HG03108 (cell line): ENCODE measurements around the gene PLPP2.

Experiments
- ATAC-seq: cut with Tn5 transposase; IDR thresholded peaks from one replicate; pipeline ENCODE4 v1.9.1; 2021; ENCODE audit warnings: moderate library complexity; ENCODE audit not compliant: unreplicated experiment

PLPP2 gene

GRCh38 chr19:315811-316210 is 24.6 kb upstream of the PLPP2 start:
- no peak for ATAC-seq

DNA sequence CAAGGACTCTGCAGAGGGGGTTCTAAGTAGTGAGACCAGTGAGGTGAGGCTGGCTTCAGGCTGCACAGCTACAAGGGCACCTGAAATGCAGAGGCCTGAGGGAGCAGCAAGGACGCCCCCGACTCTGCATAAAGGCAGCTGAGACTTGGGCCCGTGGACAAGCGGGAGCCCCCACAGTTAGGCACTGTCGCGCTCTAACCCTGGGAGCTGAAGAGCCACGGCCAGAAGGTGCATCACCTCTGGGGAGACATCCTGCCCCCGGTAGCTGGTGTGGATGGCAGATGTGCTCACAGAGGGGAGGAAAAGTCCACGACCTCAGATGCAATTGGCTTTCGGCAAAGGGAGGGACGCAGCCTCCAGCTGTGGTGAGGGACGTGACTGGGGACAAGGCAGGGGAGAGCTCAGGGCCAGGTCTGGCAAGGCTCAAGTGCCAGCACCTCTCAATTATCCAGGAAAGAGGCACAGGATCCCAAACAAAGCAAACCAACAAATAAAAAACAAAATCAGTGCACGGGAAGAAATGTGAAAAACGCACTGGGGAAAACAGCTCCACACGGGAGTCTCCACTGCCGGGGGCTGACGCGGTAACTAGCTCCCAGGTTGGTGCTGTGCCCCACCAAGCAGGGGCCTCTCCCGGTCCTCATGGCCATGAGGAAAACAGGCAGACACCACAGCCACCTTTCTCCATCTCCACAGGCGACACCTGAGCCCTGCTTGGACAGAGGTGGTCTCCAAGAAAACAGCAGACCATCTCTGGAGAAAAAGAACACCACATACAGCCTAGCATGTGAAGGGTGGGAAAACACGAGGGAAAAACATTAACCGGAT is 23.0 kb upstream of the PLPP2 start:
- ATAC-seq = no peak

DNA sequence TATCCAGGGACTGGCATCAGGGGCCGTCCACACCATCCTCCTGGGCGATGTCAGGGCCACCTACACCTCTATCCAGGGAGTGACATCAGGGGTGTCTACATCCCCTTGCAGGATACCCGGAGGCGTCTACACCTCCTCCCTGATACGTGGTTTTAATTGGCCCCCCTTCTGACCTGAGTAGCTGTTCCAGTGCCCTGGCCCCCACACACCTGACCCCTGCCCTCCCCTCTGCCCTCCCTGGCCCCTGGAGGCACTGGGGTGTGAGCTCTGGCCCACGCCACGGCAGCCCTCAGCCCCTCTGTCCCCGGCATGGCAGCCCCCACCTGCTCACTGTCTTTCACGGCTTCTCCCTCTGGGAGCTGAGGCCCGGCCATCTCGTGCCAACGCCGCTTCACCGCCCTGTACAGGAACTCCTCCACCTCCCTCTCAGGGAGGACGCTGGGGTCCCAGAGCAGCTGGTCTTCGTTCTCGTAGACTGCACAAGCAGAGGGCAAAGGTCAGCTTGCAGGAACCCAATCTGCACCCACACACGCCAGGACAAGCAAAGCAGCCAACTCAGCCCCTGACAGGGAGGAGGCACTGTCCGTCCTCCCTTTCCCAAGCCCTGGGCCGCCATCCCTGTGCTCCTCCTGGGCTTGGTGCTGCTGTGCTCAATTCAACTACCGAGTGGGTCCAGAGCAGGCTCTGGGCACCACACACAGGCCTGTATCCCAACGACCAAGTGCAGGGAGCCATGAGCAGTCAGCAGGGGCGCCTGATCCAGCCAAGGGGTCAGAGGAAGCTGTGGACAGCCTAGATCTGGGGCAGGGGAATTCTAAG is 22.2 kb upstream of the PLPP2 start:
- ATAC-seq = no peak

GRCh38 chr19:311813-312261 is 20.6 kb upstream of the PLPP2 start:
- no peak for ATAC-seq

DNA sequence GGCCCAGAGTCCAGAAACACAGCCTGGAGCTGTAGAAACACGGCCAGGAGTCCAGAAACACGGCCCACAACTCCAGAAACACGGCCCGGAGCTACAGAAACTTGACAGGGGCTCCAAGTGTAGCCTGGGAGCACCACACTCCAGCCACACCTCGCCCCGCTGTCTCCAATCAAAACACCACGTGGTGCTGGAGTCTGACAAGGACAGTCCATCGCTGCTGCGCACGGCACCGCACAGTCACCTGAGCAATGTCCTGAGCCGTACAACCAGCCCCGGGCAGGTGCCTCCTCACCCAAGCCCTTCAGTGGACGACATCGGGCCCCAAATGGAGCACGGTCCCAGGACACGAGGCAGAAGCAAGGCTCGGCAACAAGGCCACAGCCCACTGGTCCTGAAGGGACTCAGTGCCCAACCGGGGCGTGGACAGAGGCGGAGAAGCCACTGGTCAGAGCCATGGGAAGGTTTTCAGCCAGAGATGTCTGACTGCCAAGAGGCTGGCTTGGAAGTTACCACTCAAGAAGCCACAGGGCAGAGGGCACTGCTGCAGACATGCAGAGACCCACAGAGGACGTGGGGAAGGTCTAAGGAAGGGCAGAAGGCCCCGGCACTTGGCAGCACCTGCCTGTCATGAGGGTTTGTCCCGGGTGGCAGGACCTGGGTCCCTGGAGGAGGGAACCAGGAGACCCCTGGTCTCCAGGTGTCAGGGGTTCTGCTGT is 19.7 kb upstream of the PLPP2 start:
- no peak for ATAC-seq

DNA sequence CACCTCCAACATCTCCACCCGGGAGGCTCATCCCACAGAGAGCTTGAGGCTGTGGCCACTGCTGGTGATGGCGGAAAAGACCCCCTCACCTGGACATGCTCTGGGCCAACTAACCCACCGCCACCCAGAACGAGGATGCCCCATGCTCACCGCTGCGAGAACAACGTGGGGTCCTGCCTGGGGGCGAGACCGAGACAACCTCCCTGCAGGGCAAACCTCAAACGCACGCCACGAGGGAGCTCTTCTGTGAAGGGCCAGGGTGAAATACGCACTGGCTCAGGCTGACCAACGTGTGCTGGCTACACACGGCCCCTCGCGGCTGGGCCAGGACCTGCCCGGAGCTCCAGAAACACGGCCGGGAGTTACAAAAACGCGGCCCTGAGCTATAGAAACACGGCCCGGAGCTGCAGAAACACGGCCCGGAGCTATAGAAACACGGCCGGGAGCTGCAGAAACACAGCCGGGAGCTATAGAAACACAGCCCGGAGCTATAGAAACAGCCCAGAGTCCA is 19.0 kb upstream of the PLPP2 start:
- no peak for ATAC-seq

GRCh38 chr19:309206-309565 is 18.0 kb upstream of the PLPP2 start:
- no peak for ATAC-seq

GRCh38 chr19:308471-309205 is 17.4 kb upstream of the PLPP2 start:
- ATAC-seq = no peak

- ATAC-seq = no peak
These were observed 16.7 kb upstream of the PLPP2 start for GRCh38 chr19:307793-308420.

- ATAC-seq = no peak
These were observed 15.9 kb upstream of the PLPP2 start for GRCh38 chr19:307111-307531.

GRCh38 chr19:306151-306900 is 15.1 kb upstream of the PLPP2 start:
- ATAC-seq = no peak

- no peak for ATAC-seq
These were observed 14.3 kb upstream of the PLPP2 start for GRCh38 chr19:305240-306150.

GRCh38 chr19:296476-297225 is 5.4 kb upstream of the PLPP2 start:
- no peak for ATAC-seq

GRCh38 chr19:295687-296370 is 4.6 kb upstream of the PLPP2 start:
- ATAC-seq = no peak

DNA sequence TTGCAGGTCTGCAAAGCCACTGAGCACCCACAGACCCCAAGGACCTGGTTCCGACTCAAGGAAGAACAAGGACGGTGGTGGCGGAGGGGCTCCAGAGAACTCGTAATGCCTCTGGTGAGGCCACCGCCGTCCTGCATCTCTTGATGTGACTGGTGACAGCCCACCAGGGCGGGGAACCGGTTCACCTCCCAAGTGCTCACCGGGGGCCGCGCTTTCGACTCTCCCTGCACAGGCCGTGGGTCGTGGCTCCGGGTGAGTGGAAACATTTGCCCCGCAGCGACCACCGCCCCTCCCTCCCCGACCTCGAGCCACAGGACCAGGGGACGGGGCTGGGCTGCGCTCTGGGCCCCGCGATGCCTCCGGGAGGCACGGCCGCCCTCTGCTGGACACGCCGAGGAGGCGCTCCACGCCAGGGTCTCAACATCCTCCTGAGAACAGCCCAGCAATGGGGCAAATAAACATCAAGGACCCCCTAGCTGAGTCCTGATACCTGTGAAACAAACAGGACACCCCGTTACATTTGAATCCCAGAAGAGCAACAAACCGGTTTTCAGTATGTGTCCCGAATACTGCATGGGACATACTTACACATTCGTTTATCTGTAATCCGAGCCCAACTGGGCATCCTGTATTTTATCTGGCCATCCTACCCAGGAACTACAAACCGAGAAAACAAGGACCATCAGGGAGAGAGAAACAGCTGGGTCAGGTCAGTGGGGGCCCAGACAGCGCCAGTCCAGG is 3.9 kb upstream of the PLPP2 start:
- no peak for ATAC-seq

DNA sequence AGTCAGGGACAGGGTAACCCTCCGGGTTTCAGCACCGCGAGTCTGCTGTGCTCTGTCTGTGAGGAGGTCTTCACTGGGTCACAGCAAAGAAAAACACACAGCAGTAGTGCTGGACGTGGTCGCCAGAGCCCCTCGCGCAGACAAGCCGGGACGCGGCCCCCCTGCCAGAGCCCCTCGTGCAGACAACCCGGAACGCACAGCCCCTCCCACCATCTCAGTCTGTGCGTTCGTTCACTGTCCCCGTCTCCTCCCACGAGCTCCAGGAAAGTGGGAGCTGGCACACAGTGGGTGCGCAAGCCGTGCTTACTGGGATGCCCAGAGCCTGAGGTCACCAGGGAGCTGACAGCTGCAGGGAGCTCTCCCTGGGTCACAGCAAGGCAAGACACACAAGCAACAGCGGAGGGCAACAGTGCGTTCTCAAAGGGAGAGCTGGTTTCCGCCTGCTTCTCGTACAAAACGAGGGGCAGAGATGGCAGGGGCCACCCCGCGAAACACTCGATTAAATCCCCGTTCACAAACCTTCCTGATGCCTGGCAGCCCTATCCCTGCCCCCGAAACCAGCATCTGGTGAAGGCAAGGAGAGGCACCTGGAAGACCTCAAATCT is 3.2 kb upstream of the PLPP2 start:
- no peak for ATAC-seq
